Stimulated activated CD8-positive, alpha-beta memory T cell treated with anti-CD3 and anti-CD28 coated beads, Interleukin-12 subunit alpha, Interleukin-12 subunit beta, amount 100 ng/mL, for 24 hours (primary cell): Measurements from ENCODE around the gene CEACAM7.
"Not testable (repeated sequence)": the region's sequence is repeated elsewhere in the genome, so short reads cannot be mapped to it uniquely, and the experiment has no call there.

Source experiments
- DNase-seq: peaks from one replicate; pipeline ENCODE4 v3.0.0-alpha.2; 2020; ENCODE audit errors: extremely low read depth

CEACAM7 gene

DNA sequence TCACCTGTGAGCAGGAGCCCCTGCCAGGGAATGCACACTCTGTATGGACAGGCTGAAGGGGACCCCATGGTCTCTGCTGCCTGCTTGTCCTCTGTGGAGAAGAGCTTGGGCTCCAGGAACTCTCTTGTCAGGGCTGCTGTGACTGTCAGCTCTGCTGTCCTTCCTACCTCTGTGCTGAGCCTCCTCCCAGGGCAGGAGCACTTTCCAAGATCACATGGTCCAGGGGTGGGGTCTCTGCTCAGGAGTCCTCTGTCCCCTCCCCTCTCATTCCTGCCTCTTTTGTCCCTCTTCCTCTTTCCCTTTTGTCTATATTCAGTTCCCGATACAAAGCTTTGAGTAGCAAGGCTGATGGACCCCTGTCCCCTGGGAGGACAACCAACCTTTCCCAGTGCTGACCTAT, at the start of gene CEACAM7:
CEACAM7 (minus strand) TSS at position 173 of the 400 bp plus-strand sequence; CDS start at position 68, 105 bp downstream.
- DNase-seq, result no peak

DNA sequence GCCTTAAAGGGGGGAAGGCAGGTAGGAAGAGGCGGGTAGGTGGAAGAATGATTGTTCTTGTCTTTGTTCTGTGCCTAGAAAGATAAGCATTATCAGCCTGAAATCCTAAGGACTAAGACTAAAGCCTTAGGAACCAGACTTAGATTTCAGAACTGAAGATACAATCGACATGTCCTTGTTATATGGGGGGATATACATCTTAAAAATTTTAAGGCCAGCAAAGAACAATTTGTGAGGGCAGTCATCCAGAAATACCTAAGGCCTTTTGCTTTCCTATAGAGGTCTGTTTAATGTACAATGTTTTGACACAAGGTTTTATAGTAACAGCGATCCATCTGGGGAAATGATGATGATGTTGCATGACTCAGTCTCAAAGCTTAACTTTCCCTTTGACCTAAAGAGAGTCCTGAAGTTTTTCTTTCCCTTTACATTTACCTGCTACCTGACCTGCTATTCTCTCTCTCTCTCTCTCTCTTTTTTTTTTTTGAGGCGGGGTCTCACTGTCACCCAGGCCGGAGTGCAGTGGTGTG, 47.1 kb upstream of the CEACAM7 start:
- DNase-seq, result no peak

DNA sequence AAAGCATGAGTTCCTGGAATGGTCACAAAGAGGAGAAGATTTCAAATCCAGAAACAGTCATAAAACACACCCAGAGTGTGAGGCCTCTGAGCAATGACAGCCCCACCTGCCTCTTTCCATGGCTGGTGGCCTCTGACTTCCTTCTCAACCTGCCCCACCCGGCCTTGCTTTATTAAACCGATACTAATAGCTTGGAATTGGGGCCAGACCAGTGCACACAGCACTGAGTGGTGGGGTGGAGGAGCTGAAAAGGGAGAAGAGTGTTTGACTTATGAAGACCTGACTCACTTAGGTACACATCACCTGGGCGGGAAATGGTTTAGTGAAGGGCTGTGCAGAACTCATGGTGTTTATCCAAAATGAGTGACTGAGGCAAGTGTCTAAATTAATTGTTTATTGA, 46.5 kb upstream of the CEACAM7 start:
- no peak for DNase-seq

DNA sequence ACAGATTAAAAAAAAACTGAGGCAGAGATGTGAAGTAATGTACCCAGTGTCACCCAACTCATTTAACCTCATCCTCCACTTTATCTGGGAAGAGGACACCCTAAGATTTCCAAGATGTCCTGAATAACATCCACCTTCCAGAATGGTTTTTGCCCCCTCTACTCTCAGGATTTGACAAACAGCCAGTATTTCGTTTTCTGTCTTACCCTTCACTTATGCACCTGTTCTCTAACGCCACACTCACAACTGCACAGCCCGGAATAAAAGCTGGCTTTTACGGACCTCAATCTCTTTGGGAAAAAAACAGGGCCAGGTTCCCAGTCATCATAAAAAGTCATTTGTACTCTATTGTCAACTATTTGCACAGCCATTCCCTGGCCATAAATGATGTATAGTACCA, 46.1 kb upstream of the CEACAM7 start:
- no peak for DNase-seq

DNA sequence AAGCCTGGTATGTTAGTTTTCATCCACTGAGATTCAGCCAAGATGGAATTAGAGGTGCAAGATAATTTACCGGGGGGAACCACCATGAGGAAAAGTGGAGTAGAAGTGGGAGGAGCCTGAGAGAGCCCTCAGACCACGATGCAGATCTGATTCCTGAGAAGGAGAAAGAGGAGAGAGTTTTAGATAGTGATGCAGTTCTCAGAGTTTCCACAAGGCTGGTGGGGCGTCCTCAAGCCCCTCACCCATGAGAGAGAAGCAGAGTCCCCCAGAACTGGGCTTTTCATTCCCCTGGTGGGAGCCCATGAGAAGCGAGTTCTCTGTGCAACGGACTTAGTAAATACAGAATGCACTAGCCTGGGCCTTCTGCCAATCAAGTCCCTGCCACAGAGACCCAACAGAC, 38.4 kb upstream of the CEACAM7 start:
- no peak for DNase-seq

DNA sequence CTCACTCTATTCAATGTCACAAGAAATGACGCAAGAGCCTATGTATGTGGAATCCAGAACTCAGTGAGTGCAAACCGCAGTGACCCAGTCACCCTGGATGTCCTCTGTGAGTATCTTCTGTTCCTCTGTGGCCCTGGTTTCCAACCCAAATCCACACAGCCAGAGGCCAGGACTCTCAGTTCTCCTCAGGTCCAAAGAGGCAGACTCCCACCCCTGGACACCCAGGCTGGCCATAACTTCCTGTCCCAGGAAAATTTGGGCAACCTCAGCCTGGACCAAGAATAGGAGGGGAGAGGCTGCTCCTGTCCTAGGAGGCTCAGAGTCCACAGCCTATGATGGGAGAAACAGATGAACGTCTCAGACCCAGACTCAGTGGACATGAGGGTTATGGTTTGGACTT, 32.0 kb upstream of the CEACAM7 start:
- DNase-seq, result no peak

DNA sequence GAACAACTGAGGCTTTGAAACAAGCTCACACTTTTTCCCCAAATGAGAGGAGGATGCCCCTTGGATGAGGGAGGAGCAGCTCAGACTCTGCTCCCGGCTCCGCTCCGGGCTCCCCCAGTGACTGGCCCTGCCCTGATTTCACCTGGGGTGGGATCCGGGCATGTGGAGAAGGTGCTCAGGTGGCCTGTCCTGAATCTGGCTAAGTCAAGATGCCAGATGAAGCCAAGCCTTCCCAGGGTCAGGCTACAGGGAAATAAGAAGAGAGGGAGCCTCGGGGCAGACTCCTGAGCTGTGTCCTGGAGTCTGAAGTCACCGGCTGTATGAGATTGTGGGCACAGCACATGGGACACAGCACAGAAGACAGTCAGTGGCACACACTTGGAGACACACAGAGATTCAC, 30.7 kb upstream of the CEACAM7 start:
- DNase-seq, result no peak

DNA sequence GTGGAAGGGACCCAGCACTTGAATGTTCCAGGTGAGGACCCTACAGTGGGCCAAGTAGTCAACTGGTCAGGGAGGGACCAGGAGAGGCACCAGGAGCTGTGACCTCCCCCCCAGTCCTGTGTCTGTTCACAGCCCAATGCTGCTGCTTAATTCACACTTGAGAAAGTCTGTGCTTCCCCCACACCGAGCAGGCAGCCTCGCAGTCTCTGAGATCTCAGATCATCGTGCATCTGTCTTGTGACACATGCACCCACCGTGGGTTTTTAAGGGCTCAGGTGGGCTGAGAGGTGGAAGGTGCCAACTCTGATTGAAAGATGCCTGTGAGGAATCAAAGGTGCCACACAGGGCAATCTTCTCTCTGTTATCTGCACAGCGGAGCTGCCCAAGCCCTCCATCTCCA, 26.5 kb upstream of the CEACAM7 start:
- DNase-seq, result no peak

DNA sequence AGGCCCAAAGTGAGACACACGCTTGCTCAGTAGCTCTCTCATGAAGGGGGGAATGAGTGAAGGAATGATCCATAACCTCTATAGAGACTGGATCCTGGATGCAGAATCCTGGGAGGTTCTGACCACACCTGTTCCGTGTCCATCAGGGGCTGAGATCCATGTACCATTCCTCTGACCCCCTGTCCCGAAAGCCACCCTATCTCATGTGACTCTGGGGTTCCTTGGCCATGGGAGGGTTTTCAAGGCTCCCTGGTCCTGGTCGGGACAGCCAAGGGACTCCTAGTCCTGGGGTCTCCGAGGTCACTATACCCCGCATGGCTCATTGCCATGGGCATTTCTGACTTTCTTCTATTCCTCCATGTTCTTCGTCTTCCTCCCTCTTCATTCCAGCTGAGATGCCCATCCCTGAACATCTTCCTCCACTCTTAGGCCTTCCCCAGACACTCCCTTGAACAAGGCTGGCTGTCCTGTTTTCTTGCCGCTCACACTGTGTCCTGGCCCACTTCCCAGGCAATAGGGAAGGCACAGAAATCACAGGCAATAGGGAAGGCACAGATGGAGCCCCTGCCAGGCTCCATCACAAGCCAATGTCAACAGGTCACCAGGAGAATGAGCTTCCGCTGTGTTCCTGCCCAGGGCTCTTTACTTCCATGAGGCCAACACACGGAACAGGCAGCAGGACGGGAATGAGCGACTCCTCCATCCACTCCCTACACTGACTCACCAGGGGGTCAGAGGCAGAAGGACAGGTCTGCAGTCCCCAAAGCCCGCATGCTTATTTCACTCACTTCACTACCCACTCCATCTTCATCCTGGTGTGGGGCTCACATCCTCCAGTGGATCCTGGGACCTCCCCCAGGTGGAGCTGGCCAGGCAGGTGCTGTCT, 23.5 kb upstream of the CEACAM7 start:
- no peak for DNase-seq

DNA sequence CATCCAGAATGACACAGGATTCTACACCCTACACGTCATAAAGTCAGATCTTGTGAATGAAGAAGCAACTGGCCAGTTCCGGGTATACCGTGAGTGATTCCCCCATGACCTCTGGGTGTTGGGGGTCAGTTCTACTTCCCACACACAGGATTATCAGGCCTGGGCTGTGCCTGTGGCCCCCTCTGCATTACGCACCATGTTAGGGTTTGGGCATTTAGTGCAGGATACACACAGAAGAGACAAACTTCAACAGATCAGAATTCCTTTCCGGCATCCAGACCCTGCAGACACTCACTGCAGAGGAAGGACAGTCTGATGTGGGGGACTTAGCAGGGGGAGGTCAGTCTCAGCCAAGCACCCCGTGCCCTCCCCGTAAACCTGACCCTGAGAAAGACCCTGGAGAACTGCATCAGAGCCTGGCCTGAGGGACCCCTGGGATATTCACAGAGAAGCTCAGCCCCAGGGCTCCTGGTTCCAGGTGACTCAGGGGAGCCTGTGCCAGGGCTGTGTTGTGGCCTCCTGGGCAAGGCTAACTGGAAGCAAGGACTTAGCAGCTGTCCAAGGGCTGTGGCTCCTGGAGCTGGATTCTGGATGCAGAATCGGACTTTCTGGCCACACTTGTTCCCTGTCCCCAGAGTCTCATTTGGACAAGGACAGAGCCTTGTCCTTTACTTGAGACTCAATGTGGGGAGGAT, 22.0 kb upstream of the CEACAM7 start:
- no peak for DNase-seq

DNA sequence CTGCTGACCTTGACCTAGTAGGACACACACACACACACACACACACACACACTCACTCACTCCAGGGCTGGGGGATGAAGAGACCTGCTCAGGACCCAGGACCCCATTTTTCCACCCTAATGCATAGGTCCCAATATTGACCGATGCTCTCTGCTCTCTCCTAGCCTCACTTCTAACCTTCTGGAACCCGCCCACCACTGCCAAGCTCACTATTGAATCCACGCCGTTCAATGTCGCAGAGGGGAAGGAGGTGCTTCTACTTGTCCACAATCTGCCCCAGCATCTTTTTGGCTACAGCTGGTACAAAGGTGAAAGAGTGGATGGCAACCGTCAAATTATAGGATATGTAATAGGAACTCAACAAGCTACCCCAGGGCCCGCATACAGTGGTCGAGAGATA, 21.4 kb upstream of the CEACAM7 start:
- DNase-seq, result not testable (repeated sequence)

DNA sequence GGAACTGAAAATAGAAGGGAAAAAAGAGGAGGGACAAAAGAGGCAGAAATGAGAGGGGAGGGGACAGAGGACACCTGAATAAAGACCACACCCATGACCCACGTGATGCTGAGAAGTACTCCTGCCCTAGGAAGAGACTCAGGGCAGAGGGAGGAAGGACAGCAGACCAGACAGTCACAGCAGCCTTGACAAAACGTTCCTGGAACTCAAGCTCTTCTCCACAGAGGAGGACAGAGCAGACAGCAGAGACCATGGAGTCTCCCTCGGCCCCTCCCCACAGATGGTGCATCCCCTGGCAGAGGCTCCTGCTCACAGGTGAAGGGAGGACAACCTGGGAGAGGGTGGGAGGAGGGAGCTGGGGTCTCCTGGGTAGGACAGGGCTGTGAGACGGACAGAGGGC, 20.4 kb upstream of the CEACAM7 start, which contains the start of gene CEACAM5:
CEACAM5 (plus strand) TSS at position 146 of the 400 bp plus-strand sequence; CDS start at position 252, 106 bp downstream.
- no peak for DNase-seq

DNA sequence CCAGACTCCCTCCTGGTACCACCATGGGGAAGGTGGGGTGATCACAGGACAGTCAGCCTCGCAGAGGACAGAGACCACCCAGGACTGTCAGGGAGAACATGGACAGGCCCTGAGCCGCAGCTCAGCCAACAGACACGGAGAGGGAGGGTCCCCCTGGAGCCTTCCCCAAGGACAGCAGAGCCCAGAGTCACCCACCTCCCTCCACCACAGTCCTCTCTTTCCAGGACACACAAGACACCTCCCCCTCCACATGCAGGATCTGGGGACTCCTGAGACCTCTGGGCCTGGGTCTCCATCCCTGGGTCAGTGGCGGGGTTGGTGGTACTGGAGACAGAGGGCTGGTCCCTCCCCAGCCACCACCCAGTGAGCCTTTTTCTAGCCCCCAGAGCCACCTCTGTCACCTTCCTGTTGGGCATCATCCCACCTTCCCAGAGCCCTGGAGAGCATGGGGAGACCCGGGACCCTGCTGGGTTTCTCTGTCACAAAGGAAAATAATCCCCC, 19.9 kb upstream of the CEACAM7 start:
- no peak for DNase-seq

DNA sequence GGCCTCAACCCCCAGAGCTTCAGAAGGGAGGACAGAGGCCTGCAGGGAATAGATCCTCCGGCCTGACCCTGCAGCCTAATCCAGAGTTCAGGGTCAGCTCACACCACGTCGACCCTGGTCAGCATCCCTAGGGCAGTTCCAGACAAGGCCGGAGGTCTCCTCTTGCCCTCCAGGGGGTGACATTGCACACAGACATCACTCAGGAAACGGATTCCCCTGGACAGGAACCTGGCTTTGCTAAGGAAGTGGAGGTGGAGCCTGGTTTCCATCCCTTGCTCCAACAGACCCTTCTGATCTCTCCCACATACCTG, 19.4 kb upstream of the CEACAM7 start:
- DNase-seq, result no peak

DNA sequence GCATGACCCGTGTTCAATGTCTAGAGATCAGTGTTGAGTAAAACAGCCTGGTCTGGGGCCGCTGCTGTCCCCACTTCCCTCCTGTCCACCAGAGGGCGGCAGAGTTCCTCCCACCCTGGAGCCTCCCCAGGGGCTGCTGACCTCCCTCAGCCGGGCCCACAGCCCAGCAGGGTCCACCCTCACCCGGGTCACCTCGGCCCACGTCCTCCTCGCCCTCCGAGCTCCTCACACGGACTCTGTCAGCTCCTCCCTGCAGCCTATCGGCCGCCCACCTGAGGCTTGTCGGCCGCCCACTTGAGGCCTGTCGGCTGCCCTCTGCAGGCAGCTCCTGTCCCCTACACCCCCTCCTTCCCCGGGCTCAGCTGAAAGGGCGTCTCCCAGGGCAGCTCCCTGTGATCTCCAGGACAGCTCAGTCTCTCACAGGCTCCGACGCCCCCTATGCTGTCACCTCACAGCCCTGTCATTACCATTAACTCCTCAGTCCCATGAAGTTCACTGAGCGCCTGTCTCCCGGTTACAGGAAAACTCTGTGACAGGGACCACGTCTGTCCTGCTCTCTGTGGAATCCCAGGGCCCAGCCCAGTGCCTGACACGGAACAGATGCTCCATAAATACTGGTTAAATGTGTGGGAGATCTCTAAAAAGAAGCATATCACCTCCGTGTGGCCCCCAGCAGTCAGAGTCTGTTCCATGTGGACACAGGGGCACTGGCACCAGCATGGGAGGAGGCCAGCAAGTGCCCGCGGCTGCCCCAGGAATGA, 18.9 kb upstream of the CEACAM7 start:
- peak; percentile 28 for DNase-seq

DNA sequence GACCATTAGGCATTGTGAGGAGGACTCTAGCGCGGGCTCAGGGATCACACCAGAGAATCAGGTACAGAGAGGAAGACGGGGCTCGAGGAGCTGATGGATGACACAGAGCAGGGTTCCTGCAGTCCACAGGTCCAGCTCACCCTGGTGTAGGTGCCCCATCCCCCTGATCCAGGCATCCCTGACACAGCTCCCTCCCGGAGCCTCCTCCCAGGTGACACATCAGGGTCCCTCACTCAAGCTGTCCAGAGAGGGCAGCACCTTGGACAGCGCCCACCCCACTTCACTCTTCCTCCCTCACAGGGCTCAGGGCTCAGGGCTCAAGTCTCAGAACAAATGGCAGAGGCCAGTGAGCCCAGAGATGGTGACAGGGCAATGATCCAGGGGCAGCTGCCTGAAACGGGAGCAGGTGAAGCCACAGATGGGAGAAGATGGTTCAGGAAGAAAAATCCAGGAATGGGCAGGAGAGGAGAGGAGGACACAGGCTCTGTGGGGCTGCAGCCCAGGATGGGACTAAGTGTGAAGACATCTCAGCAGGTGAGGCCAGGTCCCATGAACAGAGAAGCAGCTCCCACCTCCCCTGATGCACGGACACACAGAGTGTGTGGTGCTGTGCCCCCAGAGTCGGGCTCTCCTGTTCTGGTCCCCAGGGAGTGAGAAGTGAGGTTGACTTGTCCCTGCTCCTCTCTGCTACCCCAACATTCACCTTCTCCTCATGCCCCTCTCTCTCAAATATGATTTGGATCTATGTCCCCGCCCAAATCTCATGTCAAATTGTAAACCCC, 17.5 kb upstream of the CEACAM7 start:
- no peak for DNase-seq

DNA sequence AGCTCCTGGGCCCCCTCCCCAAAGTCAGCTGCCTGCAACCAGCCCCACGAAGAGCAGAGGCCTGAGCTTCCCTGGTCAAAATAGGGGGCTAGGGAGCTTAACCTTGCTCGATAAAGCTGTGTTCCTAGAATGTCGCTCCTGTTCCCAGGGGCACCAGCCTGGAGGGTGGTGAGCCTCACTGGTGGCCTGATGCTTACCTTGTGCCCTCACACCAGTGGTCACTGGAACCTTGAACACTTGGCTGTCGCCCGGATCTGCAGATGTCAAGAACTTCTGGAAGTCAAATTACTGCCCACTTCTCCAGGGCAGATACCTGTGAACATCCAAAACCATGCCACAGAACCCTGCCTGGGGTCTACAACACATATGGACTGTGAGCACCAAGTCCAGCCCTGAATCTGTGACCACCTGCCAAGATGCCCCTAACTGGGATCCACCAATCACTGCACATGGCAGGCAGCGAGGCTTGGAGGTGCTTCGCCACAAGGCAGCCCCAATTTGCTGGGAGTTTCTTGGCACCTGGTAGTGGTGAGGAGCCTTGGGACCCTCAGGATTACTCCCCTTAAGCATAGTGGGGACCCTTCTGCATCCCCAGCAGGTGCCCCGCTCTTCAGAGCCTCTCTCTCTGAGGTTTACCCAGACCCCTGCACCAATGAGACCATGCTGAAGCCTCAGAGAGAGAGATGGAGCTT, 15.7 kb upstream of the CEACAM7 start:
- DNase-seq, result no peak

DNA sequence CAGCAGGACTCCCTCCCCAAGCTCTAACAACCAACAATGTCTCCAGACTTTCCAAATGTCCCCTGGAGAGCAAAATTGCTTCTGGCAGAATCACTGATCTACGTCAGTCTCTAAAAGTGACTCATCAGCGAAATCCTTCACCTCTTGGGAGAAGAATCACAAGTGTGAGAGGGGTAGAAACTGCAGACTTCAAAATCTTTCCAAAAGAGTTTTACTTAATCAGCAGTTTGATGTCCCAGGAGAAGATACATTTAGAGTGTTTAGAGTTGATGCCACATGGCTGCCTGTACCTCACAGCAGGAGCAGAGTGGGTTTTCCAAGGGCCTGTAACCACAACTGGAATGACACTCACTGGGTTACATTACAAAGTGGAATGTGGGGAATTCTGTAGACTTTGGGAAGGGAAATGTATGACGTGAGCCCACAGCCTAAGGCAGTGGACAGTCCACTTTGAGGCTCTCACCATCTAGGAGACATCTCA, 14.1 kb upstream of the CEACAM7 start:
- no peak for DNase-seq

DNA sequence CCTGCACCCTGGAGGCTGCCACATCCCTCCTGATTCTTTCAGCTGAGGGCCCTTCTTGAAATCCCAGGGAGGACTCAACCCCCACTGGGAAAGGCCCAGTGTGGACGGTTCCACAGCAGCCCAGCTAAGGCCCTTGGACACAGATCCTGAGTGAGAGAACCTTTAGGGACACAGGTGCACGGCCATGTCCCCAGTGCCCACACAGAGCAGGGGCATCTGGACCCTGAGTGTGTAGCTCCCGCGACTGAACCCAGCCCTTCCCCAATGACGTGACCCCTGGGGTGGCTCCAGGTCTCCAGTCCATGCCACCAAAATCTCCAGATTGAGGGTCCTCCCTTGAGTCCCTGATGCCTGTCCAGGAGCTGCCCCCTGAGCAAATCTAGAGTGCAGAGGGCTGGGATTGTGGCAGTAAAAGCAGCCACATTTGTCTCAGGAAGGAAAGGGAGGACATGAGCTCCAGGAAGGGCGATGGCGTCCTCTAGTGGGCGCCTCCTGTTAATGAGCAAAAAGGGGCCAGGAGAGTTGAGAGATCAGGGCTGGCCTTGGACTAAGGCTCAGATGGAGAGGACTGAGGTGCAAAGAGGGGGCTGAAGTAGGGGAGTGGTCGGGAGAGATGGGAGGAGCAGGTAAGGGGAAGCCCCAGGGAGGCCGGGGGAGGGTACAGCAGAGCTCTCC, 13.5 kb upstream of the CEACAM7 start:
- no peak for DNase-seq
